Breast epithelium (tissue), 4 donors: ENCODE data around the gene MRPS14. TPM values are rescaled to one million over a fixed set of nuclear protein-coding genes. Genes with fewer than 3 reads are reported as not detected.
A peak's percentile ranks its signal among the peaks of the same experiment; 100 is the strongest.

Experiments used
- DNase-seq, 2 donors: peaks; one replicate each; pipeline ENCODE4 v3.0.0-alpha.2; 2019; ENCODE audit warnings: low spot score in 2 of 2
- H3K27ac ChIP-seq, 2 donors: fragments of 200-600 bp; sonication (generic) in 1 of 2; one replicate each; pipeline ENCODE4 v1.5.1; 2016 to 2019; ENCODE audit warnings: mild to moderate bottlenecking in 1 of 2
- H3K27me3 ChIP-seq, 2 donors: fragments of 200-600 bp; sonication (generic) in 1 of 2; one replicate each; pipeline versions ENCODE4 v1.5.1 to v1.6.0; 2017 to 2019; ENCODE audit warnings: control low read depth in 1 of 2, mild to moderate bottlenecking in 1 of 2
- H3K36me3 ChIP-seq: fragments of 200-600 bp; one replicate; pipeline ENCODE4 v1.5.1; 2019
- H3K4me1 ChIP-seq, 2 donors: fragments of 200-600 bp; sonication (generic); one replicate each; pipeline ENCODE4 v1.5.1; 2016 to 2019; ENCODE audit warnings: control low read depth in 1 of 2
- H3K4me3 ChIP-seq, 3 donors: fragments of 200-600 bp; sonication (generic); 1 replicate in 2 of 3; 2 replicates in 1 of 3; pipeline ENCODE4 v1.5.1; 2016 to 2019; ENCODE audit warnings: mild to moderate bottlenecking in 3 of 3, moderate library complexity in 2 of 3
- H3K9me3 ChIP-seq, 2 donors: fragments of 200-600 bp; sonication (generic) in 1 of 2; one replicate each; pipeline ENCODE4 v1.5.1; 2016 to 2019; ENCODE audit warnings: control low read depth in 1 of 2
- POLR2A ChIP-seq: fragments of 450-650 bp; IDR thresholded peaks from one replicate; pipeline ENCODE4 v1.6.1; 2016; ENCODE audit warnings: antibody characterized with exemption, mild to moderate bottlenecking, moderate library complexity
- POLR2AphosphoS5 ChIP-seq, 3 donors: sonication (generic); formaldehyde crosslinking; IDR thresholded peaks; one replicate each; pipeline ENCODE4 v1.6.1; 2017; ENCODE audit warnings: antibody characterized with exemption in 3 of 3
- intact Hi-C: fragments of 100-400 bp; cut with DNase I; formaldehyde crosslinking; loops from one replicate; pipeline ENCODE4 v1.15.1; 2023; ENCODE audit warnings: low total_unique reads
- total RNA-seq, 3 donors: library from RNA; depleted of rRNA; stranded (reverse); fragments of >200 nt; gene quantifications; one replicate each; pipeline ENCODE4 v1.1.0, GENCODE V29; 2016
- TF ChIP-seq, protein P1 (sequence below), 3 donors: fragments of 450-650 bp; IDR thresholded peaks; one replicate each; pipeline ENCODE4 v1.5.1; 2016 to 2017; ENCODE audit warnings: antibody characterized with exemption in 3 of 3, mild to moderate bottlenecking in 3 of 3, moderate library complexity in 3 of 3

Gene MRPS14
- total RNA-seq, 3 donors from 2014 or later: 22.9 to 38.5 (median 28.5) TPM

DNA sequence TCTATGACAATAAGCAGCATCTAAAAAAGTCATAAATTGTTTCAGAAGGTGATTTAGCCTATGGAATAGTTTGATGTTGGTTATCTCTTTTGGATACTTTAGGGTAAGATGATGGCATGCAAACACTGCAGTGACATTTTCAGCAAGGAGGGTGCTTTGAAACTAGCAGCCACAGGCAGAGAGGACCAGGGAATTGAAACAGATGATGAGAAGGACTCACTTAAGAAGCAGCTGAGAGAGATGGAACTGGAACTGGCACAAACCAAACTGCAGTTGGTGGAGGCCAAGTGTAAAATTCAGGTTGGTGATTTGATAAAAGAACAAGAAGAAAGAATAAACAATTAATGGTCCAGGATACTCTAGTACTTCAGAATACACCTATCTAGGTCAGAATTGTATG lies 34.7 kb downstream of the MRPS14 start:
- no peak for TF ChIP-seq POLR2AphosphoS5 (IDR thresholded peaks at IDR 0.05)
- no peak for TF ChIP-seq POLR2A
- TF ChIP-seq, protein P1, sequence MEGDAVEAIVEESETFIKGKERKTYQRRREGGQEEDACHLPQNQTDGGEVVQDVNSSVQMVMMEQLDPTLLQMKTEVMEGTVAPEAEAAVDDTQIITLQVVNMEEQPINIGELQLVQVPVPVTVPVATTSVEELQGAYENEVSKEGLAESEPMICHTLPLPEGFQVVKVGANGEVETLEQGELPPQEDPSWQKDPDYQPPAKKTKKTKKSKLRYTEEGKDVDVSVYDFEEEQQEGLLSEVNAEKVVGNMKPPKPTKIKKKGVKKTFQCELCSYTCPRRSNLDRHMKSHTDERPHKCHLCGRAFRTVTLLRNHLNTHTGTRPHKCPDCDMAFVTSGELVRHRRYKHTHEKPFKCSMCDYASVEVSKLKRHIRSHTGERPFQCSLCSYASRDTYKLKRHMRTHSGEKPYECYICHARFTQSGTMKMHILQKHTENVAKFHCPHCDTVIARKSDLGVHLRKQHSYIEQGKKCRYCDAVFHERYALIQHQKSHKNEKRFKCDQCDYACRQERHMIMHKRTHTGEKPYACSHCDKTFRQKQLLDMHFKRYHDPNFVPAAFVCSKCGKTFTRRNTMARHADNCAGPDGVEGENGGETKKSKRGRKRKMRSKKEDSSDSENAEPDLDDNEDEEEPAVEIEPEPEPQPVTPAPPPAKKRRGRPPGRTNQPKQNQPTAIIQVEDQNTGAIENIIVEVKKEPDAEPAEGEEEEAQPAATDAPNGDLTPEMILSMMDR (IDR thresholded peaks at IDR 0.05): no peak
- DNase-seq: no peak
- peak overlapping the region in 1 of 2 donors; percentile 95 for H3K27ac ChIP-seq
- no peaks in the 10 kb centered on the region for H3K36me3 ChIP-seq
- H3K9me3 ChIP-seq: no peaks in the 10 kb centered on the region
- H3K4me1 ChIP-seq: peaks cover 0 to 9% of the 10 kb centered on the region in 2 donors
- no peaks in the 10 kb centered on the region for H3K27me3 ChIP-seq
- intact Hi-C loops: no loop called here
- H3K4me3 ChIP-seq: no peak overlapping the region

DNA sequence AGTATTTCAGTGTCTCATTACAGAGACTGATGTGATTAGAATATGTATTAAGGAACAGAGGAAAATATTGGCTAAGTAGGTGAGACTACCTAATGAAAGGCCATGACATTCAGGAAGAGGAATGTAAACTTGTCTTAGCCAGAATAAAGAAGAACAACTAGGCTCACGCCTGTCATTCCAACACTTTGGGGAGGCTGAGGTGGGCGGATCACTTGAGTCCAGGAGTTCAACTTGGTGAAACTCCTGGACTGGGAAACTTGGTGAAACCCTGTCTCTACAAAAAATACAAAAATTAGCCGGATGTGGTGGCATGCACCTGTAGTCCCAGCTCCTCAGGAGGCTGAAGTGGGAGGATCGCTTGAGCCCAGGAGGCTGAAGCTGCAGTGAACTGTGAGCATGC lies 38.3 kb downstream of the MRPS14 start:
- Histone ChIP-seq H3K27ac (no peak overlapping the region), H3K9me3 (no peaks in the 10 kb centered on the region), H3K27me3 (no peaks in the 10 kb centered on the region), H3K36me3 (no peaks in the 10 kb centered on the region), H3K4me1 (peaks cover 0 to 8% of the 10 kb centered on the region in 2 donors), H3K4me3 (no peak overlapping the region)
- intact Hi-C loops: no loop called here
- no peak for DNase-seq
- TF ChIP-seq, protein P1 (IDR thresholded peaks at IDR 0.05): no peak
- TF ChIP-seq POLR2AphosphoS5 (IDR thresholded peaks at IDR 0.05) (no peak), POLR2A (no peak)

DNA sequence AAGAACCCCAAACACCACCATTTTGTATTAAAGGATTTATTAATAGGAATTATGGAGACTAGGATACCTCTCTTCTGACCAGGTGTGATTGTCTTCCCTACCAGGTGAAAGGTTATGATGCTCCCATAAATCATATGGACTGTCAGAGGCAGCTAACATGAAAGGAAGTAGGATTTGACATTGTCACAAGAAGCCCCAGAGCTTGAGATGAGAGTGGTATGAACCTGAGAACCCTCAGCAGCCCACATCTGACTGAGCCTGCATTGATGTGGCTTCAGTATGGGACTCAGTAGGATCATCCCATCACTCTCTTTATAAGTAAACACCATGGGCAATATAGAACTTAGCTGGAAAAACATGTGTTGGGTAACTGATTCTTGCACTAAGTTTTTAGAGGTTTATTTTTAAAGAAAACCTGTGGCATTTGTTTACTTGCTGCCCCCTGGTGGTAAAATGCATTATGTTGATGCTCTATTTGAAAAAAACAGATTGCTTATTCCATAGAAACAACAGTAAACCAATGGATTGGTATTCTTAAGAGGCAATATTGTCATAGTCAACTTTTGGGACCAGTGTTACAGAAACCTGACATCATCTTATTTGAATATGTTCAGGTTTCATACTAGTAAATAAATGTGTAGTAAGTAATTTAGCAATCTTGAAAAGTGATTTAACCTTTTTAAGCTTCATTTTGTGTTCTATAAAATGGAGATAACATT lies 40.1 kb downstream of the MRPS14 start:
- no peak overlapping the region for H3K4me3 ChIP-seq
- no peaks in the 10 kb centered on the region for H3K9me3 ChIP-seq
- H3K36me3 ChIP-seq: no peaks in the 10 kb centered on the region
- no peak overlapping the region for H3K27ac ChIP-seq
- intact Hi-C loops: no loop called here
- no peaks in the 10 kb centered on the region for H3K27me3 ChIP-seq
- TF ChIP-seq POLR2A: no peak
- TF ChIP-seq, protein P1 (IDR thresholded peaks at IDR 0.05): peak; percentile 42 to 71 (median 63)
- no peaks in the 10 kb centered on the region for H3K4me1 ChIP-seq
- no peak for DNase-seq

DNA sequence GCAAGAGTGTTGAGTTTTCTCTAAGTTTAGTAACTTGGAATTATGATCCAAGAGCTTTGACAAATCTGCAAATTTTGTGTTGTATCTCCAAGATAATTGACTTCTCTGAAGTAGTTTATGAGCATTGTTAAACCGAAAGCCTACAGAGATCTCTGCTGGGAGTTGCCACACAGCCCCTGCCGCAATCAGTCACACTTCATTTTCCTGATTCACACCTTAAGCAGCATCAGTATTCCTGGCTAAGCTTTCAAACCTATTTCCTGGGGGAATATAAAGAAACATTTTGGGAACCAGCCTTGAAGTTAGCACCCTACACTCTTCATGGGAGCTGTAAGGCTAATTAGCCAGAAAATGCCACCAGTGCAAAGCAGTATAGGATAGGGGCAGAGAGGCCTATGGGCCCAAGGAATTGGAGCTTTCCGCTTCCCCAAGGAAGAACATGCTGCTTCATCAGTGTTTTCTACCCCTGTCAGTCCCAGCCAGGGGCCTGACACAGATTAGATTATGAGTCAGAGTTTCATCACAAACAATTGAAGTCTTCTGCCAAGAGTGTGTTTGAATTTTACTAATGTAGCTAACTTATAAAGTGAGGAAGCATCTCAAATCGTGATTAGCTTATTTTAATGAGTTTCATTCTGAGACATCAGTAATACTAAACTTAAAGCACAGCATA lies 46.7 kb downstream of the MRPS14 start:
- H3K27ac ChIP-seq: peak overlapping the region in 1 of 2 donors; percentile 2
- TF ChIP-seq, protein P1 (IDR thresholded peaks at IDR 0.05): no peak
- no peak for TF ChIP-seq POLR2AphosphoS5 (IDR thresholded peaks at IDR 0.05)
- no peak for TF ChIP-seq POLR2A
- intact Hi-C loops: no loop called here
- H3K27me3 ChIP-seq: no peaks in the 10 kb centered on the region
- no peak overlapping the region for H3K4me3 ChIP-seq
- H3K36me3 ChIP-seq: no peaks in the 10 kb centered on the region
- H3K4me1 ChIP-seq: peaks cover 0 to under 1% of the 10 kb centered on the region in 2 donors
- no peaks in the 10 kb centered on the region for H3K9me3 ChIP-seq
- no peak for DNase-seq

DNA sequence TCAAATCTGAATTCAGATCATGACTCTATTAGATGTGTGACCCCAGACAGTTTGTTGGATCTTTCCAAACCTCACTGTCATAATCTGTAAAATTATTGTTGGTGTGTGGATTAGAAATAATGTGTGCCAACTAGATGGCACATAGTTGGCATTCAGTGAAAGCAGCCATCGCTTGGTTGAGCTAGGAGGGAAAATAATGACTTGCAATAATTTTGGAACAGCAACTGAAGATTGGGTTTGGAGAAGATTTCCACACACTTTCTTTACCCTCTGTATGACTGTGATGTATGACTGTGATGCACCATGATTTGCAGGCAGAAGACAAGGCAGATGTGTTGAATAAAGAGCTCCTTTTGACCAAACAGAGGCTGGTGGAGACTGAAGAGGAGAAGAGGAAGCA lies 47.5 kb downstream of the MRPS14 start:
- TF ChIP-seq POLR2AphosphoS5 (IDR thresholded peaks at IDR 0.05) (no peak), POLR2A (no peak)
- TF ChIP-seq, protein P1 (IDR thresholded peaks at IDR 0.05): no peak
- no peak for DNase-seq
- Histone ChIP-seq H3K36me3 (no peaks in the 10 kb centered on the region), H3K27me3 (no peaks in the 10 kb centered on the region), H3K27ac (no peak overlapping the region), H3K9me3 (no peaks in the 10 kb centered on the region), H3K4me3 (no peak overlapping the region), H3K4me1 (peaks cover 0 to 6% of the 10 kb centered on the region in 2 donors)
- intact Hi-C loops: no loop called here
